A549 (cell line): ENCODE data around the gene CTNS. TPM values are rescaled to one million over a fixed set of nuclear protein-coding genes. Genes with fewer than 3 reads are reported as not detected.

Source experiments
- ATAC-seq, 2 experiments: fragments of 200-7000 bp in 1 of 2; fragments of >200 bp in 1 of 2; cut with Nextera tagmentation in 1 of 2; cut with Tn5 transposase in 1 of 2; 3 replicates each; pipeline versions ENCODE4 v1.8.0 to v1.9.1; 2018 to 2020; ENCODE audit warnings: mild to moderate bottlenecking in 1 of 2, moderate library complexity in 1 of 2
- CTCF ChIA-PET: fragments of 300-600 bp; sonication (Branson Sonifier 250); formaldehyde crosslinking; extraction: SDS; loops from one replicate; lab custom pipeline; 2021; ENCODE audit warnings: antibody characterized with exemption, inconsistent platforms; lab: Yijun Ruan, JAX
- POLR2A ChIA-PET: fragments of 350-600 bp; formaldehyde crosslinking; extraction: SDS; loops from one replicate; lab custom pipeline; 2021; ENCODE audit warnings: antibody characterized with exemption, inconsistent platforms; lab: Yijun Ruan, JAX
- DNase-seq, 2 experiments: peaks; one replicate each; pipeline versions ENCODE4 v3.0.0 to v3.0.0-alpha.2; 2011 to 2016; ENCODE audit warnings: low read depth in 1 of 2, low spot score in 1 of 2
- FAIRE-seq: peaks from 2 replicates; lab custom pipeline; 2011; peaks lifted over from hg19 to GRCh38; lab: Jason Lieb, UNC
- H3K27ac ChIP-seq, 2 experiments: fragments of >200 bp; sonication (Bioruptor Twin); formaldehyde crosslinking; 3 replicates each; pipeline ENCODE4 v1.5.1; 2016 to 2017
- H3K4me1 ChIP-seq: fragments of >200 bp; sonication (Bioruptor Twin); formaldehyde crosslinking; 3 replicates; pipeline ENCODE4 v1.6.1; 2016
- H3K4me2 ChIP-seq: fragments of >200 bp; sonication (Bioruptor Twin); formaldehyde crosslinking; 3 replicates; pipeline ENCODE4 v1.6.1; 2016
- H3K4me3 ChIP-seq: fragments of >200 bp; sonication (Bioruptor Twin); formaldehyde crosslinking; 3 replicates; pipeline ENCODE4 v1.5.1; 2016
- H3K9me3 ChIP-seq: fragments of >200 bp; sonication (Bioruptor Twin); formaldehyde crosslinking; 3 replicates; pipeline ENCODE4 v1.6.1; 2016
- ATOH8 ChIP-seq: fragments of 250-450 bp; sonication (Bioruptor Pico); IDR thresholded peaks from 2 replicates; pipeline ENCODE4 v1.5.0; 2020; ENCODE audit warnings: low read depth, mild to moderate bottlenecking, moderate library complexity
- CBX2 ChIP-seq: fragments of 200-600 bp; sonication (generic); IDR thresholded peaks from 2 replicates; pipeline ENCODE4 v1.6.1; 2016; ENCODE audit warnings: low read depth, mild to moderate bottlenecking, borderline replicate concordance
- CEBPB ChIP-seq, 2 experiments: fragments of >200 bp in 1 of 2; sonication (Bioruptor Twin) in 1 of 2; formaldehyde crosslinking in 1 of 2; IDR thresholded peaks; 2 replicates each; pipeline ENCODE4 v1.6.1; 2012 to 2016
- CHD4 ChIP-seq: fragments of 200-600 bp; sonication (generic); IDR thresholded peaks from 2 replicates; pipeline ENCODE4 v1.6.1; 2016; ENCODE audit warnings: antibody characterized with exemption, mild to moderate bottlenecking, borderline replicate concordance
- CTCF ChIP-seq: fragments of >200 bp; sonication (Bioruptor Twin); formaldehyde crosslinking; IDR thresholded peaks from 3 replicates; pipeline ENCODE4 v1.5.1; 2016
- EHMT2 ChIP-seq: fragments of 200-600 bp; sonication (generic); IDR thresholded peaks from 2 replicates; pipeline ENCODE4 v1.6.1; 2016; ENCODE audit warnings: antibody characterized with exemption, low read depth, mild to moderate bottlenecking, moderate library complexity
- FOXS1 ChIP-seq: fragments of 250-450 bp; sonication (Bioruptor Pico); IDR thresholded peaks from 2 replicates; pipeline ENCODE4 v1.5.0; 2020; ENCODE audit warnings: mild to moderate bottlenecking, moderate library complexity
- HEYL ChIP-seq: fragments of 250-450 bp; sonication (Bioruptor Pico); IDR thresholded peaks from 2 replicates; pipeline ENCODE4 v1.8.0; 2021; ENCODE audit warnings: mild to moderate bottlenecking, moderate library complexity
- HOXB5 ChIP-seq: fragments of 250-450 bp; sonication (Bioruptor Pico); IDR thresholded peaks from 2 replicates; pipeline ENCODE4 v1.5.0; 2020; ENCODE audit warnings: mild to moderate bottlenecking, moderate library complexity
- JUNB ChIP-seq: fragments of >200 bp; sonication (Bioruptor Twin); formaldehyde crosslinking; IDR thresholded peaks from 2 replicates; pipeline ENCODE4 v1.6.1; 2016
- KDM5A ChIP-seq: fragments of 200-600 bp; sonication (generic); IDR thresholded peaks from 2 replicates; pipeline ENCODE4 v1.6.1; 2016; ENCODE audit warnings: antibody characterized with exemption, mild to moderate bottlenecking
- MAZ ChIP-seq: fragments of 150-350 bp; IDR thresholded peaks from 2 replicates; pipeline ENCODE4 v1.6.1; 2014; ENCODE audit warnings: antibody characterized with exemption, low read depth, low read length, borderline replicate concordance
- MYC ChIP-seq: IDR thresholded peaks from 2 replicates; pipeline ENCODE4 v1.6.1; 2012; ENCODE audit warnings: mild to moderate bottlenecking, inconsistent platforms, low read length, improper control_type of control experiment, borderline replicate concordance
- NFE2L2 ChIP-seq: fragments of 150-350 bp; conservative IDR thresholded peaks from 2 replicates; pipeline ENCODE4 v1.6.1; 2014; ENCODE audit warnings: low read length
- PHF8 ChIP-seq: fragments of 200-600 bp; sonication (generic); IDR thresholded peaks from 2 replicates; pipeline ENCODE4 v1.6.1; 2016; ENCODE audit warnings: low read depth, mild to moderate bottlenecking, antibody characterized with exemption, moderate library complexity, borderline replicate concordance
- USF2 ChIP-seq: fragments of 450-650 bp; IDR thresholded peaks from 2 replicates; pipeline ENCODE4 v1.6.1; 2014; ENCODE audit warnings: antibody characterized with exemption
- ZC3H11A ChIP-seq: fragments of 450-650 bp; IDR thresholded peaks from 2 replicates; pipeline ENCODE4 v1.6.1; 2014; ENCODE audit warnings: antibody characterized with exemption, mild to moderate bottlenecking
- ZNF302 ChIP-seq: fragments of 250-450 bp; sonication (Bioruptor Pico); IDR thresholded peaks from 2 replicates; pipeline ENCODE4 v1.9.0; 2021; ENCODE audit warnings: inconsistent platforms, mild to moderate bottlenecking, moderate library complexity
- ZSCAN20 ChIP-seq: fragments of 250-450 bp; sonication (Bioruptor Pico); IDR thresholded peaks from 2 replicates; pipeline ENCODE4 v1.8.0; 2022; ENCODE audit warnings: mild to moderate bottlenecking, moderate library complexity
- WGBS: methylation state at CpG from one replicate; pipeline ENCODE4 v1.1.6; 2017; ENCODE audit errors: missing lambda C conversion rate; 5-methylcytosine and 5-hydroxymethylcytosine counted together
- polyA plus RNA-seq, 4 experiments: library from polyadenylated mRNA; depleted of rRNA in 3 of 4; stranded (reverse); fragments of >200 nt; fragmentation: RNase III in 1 of 4; extraction: RNeasy Plus Mini Kit Qiagen cat#74134 plus additional on column Dnase treatment in 1 of 4; gene quantifications; 2 replicates in 3 of 4; 3 replicates in 1 of 4; pipeline ENCODE4 v1.2.3, GENCODE V29; 2011 to 2017
- TF ChIP-seq, protein P1 (sequence below): fragments of >200 bp; sonication (Bioruptor Twin); formaldehyde crosslinking; IDR thresholded peaks from 3 replicates; pipeline ENCODE4 v1.6.1; 2016
- TF ChIP-seq, protein P2 (sequence below): fragments of >200 bp; sonication (Bioruptor Twin); formaldehyde crosslinking; IDR thresholded peaks from 2 replicates; pipeline ENCODE4 v1.6.1; 2016

CTNS gene
- polyA plus RNA-seq, 2 of the 4 experiments (the other 2 are of a cell fraction), result 6.5 to 20.3 TPM

GRCh38 chr17:3603870-3604259 is 32.7 kb upstream of the CTNS start:
- Histone ChIP-seq H3K9me3 (no peaks in the 10 kb centered on the region), H3K27ac (no peak overlapping the region), H3K4me1 (peaks cover 8% of the 10 kb centered on the region; the same call in 1 of the 3 replicates), H3K4me3 (no peak overlapping the region), H3K4me2 (no peak overlapping the region)
- no peak for DNase-seq
- peak in 1 of 2 experiments; percentile 13; a peak in 2 of 6 replicates for ATAC-seq
- WGBS, result 91% methylated on average over 2 of the region's 4 CpGs
- no peak for FAIRE-seq
- no peak for TF ChIP-seq ATOH8 (CRISPR knock-in tag)
- no peak for TF ChIP-seq CEBPB (IDR thresholded peaks at IDR 0.05)
- TF ChIP-seq, protein P1, sequence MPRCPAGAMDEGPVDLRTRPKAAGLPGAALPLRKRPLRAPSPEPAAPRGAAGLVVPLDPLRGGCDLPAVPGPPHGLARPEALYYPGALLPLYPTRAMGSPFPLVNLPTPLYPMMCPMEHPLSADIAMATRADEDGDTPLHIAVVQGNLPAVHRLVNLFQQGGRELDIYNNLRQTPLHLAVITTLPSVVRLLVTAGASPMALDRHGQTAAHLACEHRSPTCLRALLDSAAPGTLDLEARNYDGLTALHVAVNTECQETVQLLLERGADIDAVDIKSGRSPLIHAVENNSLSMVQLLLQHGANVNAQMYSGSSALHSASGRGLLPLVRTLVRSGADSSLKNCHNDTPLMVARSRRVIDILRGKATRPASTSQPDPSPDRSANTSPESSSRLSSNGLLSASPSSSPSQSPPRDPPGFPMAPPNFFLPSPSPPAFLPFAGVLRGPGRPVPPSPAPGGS, result no peak
- TF ChIP-seq ZC3H11A, result no peak
- TF ChIP-seq CHD4, result no peak
- POLR2A ChIA-PET, result no interaction called here
- CTCF ChIA-PET, result interaction anchor here (1.0 to 3.2 kb wide), 5 partner anchors 10 to 44 kb away, joined by 3 to 17 read pairs (median 5); no protein-coding TSS in a partner anchor

- POLR2A ChIA-PET, result no interaction called here
- no peaks in the 10 kb centered on the region for H3K4me1 ChIP-seq
- no peaks in the 10 kb centered on the region for H3K9me3 ChIP-seq
- 89% methylated on average over 10 of the region's 10 CpGs for WGBS
- no peak overlapping the region for H3K4me2 ChIP-seq
- H3K27ac ChIP-seq, result no peak overlapping the region
- CTCF ChIA-PET, result interaction anchor here (1.0 to 1.7 kb wide), 4 partner anchors 14 to 561 kb away, joined by 3 to 4 read pairs (median 4); no protein-coding TSS in a partner anchor
- FAIRE-seq, result no peak
- ATAC-seq, result no peak; a peak in 2 of 6 replicates
- TF ChIP-seq EHMT2 (no peak), HEYL (no peak), ZSCAN20 (CRISPR knock-in tag) (no peak), CTCF (no peak)
- no peak for DNase-seq
- no peak overlapping the region for H3K4me3 ChIP-seq
Observed at GRCh38 chr17:3609689-3610088, 26.9 kb upstream of the CTNS start.

DNA sequence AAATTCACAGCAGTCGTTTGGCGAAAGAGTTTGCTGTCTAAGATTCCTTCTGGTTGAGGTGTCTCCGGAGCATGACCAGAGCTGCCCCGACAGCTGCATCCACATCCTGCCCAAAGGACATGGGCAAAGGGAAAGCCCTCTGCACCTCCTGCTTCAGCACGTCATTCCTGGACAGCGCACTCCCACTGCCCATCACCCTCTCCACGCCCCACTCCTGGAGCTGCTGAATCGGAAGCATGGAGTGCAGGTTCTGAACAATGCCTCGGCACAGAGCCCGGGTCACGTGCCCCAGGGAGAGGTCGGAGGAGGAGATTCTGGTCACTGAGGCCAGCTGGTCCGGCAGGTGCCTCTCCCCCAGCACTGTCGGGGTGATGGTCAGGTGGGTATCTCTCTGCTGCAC is 26.0 kb upstream of the CTNS start:
- Histone ChIP-seq H3K4me1 (no peaks in the 10 kb centered on the region), H3K9me3 (no peaks in the 10 kb centered on the region), H3K4me2 (no peak overlapping the region), H3K4me3 (no peak overlapping the region), H3K27ac (no peak overlapping the region)
- WGBS, result 92% methylated on average over 12 of the region's 14 CpGs
- ChIA-PET POLR2A (no interaction called here), CTCF (interaction anchor here (0.6 to 2.2 kb wide), 5 partner anchors 8 to 562 kb away, joined by 3 to 8 read pairs (median 4); no protein-coding TSS in a partner anchor)
- TF ChIP-seq HOXB5, result no peak
- TF ChIP-seq, protein P2, sequence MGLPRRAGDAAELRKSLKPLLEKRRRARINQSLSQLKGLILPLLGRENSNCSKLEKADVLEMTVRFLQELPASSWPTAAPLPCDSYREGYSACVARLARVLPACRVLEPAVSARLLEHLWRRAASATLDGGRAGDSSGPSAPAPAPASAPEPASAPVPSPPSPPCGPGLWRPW, result no peak
- TF ChIP-seq MAZ, result no peak
- TF ChIP-seq CTCF, result no peak
- no peak for TF ChIP-seq ZNF302 (CRISPR knock-in tag)
- no peak for TF ChIP-seq USF2
- TF ChIP-seq MYC, result no peak
- TF ChIP-seq PHF8, result no peak
- no peak for TF ChIP-seq FOXS1 (CRISPR knock-in tag)
- TF ChIP-seq KDM5A, result no peak
- no peak for TF ChIP-seq CBX2
- TF ChIP-seq JUNB, result no peak
- TF ChIP-seq NFE2L2, result no peak
- DNase-seq, result no peak
- ATAC-seq, result no peak
- no peak for FAIRE-seq
